Stimulated activated naive CD4-positive, alpha-beta T cell treated with Interleukin-2 at 50 U/mL for 16 hours (primary cell): ENCODE data around the gene HDAC8.
"Not testable (repeated sequence)": the region's sequence is repeated elsewhere in the genome, so short reads cannot be mapped to it uniquely, and the experiment has no call there.

Experiments used
- DNase-seq: peaks from one replicate; lab custom pipeline; 2025; lab: John Stamatoyannopoulos, UW

HDAC8 gene

DNA sequence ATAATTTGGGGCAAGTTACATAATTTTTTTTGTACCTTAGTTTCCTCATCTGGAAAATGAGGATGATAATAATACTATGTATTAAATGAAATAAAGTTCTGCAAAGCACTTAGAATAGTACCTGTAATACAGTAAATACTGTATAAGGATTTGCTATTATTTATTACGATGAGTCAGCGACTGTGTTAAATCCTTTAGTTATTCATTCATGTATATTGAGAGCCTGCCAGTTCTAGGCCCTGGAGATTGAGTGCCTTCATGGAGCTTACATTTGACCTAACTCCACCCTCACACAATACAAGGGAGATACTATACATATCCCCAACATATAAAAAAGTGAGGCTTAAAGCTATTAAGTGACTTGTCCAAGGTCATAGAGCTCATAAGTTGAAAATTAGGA, 199.9 kb downstream of the HDAC8 start:
- DNase-seq: no peak

DNA sequence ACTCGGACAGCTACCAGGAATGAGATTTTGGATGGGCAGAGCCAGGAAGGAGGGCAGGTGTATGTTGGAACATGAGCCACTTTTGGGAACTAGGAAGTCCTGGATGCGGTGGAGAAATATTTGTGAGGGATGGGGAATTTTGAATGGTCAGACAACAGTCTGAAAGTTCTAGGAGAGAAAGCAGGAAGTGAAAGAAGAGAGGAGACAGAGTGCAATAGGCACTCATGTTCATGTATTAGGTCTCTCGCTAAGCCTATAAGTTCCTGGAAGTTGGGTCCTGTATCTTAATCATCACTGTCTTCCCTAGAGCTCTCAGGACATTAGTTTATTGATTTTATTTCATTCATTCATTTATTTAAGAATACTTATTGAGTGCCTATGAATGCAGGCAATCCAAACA, 201.2 kb downstream of the HDAC8 start:
- DNase-seq: no peak

DNA sequence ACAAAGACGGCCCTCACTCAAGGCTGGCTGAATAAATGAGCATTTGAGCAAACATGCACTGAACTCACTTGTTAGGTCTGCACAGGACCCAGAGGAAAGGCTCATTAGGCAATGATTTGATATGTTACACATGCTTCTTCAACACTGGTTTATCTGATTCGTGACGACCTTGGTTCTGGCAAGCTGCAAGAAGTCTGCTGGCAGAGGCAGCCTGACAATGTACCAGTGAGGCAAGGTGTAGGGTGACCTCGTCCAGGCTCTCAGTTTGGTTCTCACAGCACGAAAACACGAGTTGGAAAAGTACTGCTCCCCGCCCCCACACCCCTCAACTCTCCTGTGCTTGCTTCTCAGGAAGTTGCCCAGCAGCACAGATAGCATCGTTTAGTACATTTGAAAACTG, 203.8 kb downstream of the HDAC8 start:
- no peak for DNase-seq

DNA sequence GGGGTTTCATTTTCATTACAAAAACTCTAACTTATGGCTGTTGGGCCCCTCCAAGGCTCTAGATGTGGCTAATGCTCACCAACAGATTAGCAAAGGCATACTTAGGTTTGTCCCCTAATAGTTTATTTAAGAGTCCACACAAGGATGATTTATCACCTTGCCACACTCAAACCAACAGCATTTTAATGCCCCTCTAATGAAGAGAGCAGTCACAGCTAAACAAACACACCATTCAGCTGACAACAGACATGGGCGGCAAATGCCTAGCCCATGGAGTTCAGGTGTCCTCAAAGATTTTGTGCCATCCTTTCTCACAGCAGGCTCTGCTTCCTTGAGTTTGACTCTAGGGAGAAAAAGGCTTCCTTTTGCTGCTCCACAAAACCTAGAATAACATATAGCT, 205.1 kb downstream of the HDAC8 start:
- DNase-seq: no peak

DNA sequence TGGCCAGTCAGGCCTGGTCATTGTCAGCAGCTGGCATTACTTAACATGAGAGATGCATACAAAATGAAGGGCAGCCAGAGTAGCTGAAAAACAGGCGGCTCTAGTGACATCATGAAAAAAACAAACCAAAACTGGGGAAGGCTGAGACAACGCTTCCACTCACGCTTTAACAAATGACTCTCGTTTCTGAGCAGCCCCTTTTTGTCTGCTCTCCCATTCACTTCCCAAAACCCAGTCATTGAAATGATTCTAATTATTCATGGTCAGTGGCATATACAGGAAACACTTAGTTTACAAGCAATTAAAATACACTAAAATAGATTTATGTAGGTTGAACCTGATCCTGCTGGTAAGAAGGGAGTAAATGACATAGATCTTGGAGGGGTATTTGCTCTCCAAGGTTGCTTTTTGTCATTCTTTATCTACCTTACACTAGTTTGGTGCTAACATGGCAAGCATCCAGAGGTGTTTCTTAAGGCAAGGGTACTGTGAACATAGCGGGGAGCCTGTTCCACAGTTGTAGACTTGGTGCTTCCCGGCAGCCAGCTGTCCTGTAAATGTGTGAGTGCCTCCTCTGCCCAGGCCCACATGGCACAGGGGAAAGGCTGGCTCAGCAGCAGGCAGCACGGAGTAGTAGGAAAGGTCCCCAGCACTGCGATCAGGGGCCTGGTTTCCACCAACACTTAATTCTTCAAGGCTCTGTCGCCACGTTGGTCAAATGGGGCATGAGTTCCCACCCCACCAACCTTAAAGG, 205.8 kb downstream of the HDAC8 start:
- no peak for DNase-seq

DNA sequence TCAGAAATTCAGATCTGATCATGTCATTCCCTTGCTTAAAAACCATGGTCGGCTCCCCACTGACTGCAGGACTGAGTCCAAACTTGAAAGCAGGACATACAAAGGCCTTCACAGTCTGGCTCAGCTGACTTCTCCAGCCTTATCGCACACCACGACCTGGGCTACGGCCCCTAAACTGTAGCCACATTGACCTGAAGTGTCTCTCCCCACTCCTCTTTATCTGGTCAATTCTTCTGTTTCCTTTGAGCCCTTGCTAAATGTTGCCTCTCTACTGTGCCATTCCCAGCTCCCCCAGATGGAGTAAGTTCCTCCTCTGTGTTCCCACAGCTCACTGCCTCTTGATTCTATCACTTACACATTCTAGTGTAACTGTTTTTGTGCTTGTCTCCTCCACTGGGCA, 206.5 kb downstream of the HDAC8 start:
- no peak for DNase-seq

DNA sequence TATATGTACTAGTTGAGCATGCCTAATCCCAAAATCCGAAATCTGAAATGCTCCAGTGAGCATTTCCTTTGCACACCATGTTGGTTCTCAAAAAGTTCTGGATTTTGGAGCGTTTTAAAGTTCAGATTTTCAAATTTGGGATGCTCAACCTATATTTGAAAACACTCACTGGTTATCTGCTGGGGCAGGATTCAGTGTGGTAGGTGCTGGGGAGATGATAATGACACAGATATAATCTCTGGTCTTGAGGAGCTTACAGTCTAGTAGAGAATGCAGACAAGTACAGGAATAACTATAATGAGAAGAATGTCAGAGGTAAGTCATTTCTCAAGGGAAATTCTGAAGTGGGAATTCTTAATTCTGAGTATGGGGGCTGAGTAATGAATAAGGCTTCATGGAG, 207.5 kb downstream of the HDAC8 start:
- no peak for DNase-seq

DNA sequence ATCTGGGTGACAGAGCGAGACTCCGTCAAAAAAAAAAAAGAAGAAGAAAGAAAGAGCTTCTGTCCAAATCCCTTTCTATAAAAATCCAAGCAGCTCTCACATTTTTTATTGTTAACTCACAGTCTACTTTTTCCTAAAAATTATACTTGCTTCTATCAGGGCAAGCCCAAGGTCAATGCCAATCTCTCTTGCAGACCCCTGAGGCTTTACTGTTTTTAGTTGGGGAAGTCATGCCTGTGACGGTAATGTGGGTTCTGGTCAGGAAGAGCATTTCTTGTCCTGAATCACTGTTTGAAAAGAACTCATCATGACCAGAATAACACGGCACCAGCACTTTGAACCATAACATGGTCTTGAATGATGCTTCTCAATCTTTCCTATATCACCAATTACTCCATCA, 212.3 kb downstream of the HDAC8 start:
- DNase-seq: no peak

DNA sequence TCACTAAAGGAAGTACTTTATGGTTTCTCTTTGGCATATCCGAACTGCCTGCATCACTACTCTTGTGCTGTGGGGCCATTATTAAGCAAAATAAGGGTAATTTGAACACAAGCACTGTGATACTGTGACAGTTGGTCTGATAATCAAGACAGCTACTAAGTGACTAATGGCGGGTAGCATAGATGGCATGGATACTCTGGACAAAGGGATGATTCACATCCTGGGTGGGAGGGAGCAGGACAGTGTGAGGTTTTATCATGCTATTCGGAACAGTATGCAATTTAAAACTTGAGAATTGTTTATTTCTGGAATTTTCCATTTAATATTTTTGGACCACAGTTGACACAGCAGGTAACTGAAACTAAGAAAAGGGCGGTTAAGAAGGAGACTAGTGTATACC, 214.3 kb downstream of the HDAC8 start:
- DNase-seq: no peak

DNA sequence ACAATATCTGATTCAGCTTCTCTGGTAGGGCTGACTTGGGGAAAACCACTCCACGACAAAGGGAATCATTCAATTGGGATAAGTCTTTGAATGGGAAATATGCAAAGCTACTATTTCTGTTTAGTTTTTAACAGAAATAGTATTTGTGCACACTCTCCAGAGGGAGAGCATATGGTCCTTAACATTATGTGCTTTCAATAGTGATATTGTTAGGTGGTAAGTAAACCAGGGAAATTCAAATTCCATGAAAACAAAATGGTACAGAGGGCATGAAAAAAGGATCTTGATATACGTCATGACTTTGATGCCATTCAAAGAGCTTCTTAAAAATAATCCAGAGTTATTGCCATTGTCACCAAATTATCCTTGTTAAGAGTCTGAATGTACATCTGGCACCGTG, 219.9 kb downstream of the HDAC8 start:
- DNase-seq: no peak

DNA sequence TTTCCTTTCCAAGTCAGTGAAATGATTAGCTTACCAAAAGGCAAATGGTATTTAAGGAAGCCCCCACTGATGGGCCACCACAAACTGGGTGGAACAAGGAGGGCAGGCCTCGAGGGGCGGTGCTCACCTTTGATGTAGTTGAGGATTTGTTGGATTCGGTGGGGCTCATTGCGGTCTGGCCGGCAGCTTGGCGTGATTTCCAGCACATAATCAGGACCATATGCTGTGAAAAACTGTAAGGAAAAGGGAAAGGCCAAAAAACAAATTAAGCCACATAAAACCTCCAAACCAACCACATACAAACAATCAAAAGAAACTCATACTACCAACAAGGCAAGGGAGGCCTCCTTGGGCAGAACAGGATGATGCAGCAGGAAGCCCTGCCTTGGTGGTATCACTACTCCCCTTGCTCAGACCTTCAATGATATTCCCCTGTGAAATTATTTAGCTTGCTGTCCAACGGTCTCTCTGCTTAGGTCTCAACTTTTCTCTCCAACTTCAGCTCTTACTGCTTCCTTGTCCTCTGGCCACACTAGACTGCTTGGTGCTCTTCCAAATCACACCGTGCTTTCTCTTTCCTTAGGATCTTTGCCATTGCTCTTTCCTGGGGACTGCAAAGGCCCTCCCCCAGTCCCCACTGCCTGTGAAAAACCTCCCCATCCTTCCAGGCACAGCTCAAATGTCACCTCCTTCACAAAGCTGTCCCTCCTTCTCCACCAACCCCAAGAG, 220.9 kb downstream of the HDAC8 start:
- no peak for DNase-seq

DNA sequence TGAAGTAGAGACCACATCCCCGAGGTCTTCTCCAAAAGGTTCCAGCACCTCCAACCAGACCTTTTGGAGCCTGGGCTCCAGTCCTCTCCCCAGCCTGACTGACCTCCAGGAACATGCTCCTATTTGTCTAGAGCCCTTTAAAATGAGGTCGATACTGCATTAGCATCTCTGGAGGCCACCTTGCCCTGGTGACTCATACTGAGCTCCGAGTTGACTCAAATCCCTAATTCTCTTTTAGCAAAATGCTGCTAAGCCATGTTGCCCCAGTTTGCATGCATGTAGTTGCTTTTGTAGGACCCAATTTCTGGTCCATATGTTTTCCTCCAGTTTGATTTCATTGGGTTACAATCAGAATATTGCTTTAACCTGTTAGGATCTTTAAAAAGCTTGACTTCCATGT, 223.5 kb downstream of the HDAC8 start:
- no peak for DNase-seq

DNA sequence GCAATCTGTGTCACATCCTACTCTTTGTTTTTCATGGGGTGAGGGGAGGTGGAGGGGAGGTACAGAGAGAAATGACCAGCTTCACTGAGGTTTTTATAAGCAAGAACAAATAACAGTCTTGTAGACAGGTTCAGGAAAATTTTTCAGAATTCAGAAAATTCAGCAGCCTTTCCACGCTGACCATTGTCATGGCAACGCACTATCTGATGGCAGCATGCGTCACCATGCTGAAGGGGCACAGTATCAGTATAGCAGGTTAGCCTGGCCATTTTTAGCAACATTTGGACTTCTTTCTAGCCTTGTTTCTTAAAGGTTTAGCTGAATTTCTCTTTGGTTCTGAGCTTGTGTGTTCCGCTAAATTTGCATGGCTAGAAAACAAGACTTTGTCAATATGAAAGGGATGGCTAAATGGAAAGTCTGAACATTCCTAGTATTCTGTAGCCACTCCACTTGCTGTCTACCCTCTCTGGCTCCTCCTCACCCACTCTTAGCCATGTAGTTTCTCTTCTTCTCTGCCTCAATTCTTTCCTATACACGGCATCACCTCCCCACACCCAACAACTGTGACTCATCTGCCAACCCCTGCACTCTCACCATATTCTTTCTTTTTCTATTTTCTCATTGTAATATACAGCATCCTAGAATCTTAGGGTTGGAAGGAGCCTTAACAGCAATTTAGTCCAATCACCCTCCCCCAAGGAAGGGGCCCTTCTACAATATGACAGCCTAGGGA, 224.2 kb downstream of the HDAC8 start:
- DNase-seq: no peak

DNA sequence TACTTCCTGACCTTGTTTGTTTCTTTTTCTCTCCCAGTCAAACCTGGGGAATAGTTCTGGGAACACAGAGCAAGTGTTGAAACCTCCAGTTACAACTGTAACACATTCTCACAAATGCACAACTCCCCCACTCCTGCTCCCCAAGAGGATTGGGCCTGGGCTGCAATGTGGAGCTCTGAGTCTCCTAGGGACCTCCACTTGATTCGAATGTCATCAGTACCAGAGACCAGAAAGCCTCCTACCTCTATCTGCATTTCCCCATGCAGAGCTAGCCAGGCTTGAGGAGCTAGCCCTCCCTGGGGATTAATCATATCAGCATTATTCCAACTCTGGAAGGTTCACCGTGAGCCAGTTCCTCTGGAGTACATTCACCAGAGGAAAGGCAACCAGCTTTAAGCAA, 225.3 kb downstream of the HDAC8 start:
- no peak for DNase-seq

DNA sequence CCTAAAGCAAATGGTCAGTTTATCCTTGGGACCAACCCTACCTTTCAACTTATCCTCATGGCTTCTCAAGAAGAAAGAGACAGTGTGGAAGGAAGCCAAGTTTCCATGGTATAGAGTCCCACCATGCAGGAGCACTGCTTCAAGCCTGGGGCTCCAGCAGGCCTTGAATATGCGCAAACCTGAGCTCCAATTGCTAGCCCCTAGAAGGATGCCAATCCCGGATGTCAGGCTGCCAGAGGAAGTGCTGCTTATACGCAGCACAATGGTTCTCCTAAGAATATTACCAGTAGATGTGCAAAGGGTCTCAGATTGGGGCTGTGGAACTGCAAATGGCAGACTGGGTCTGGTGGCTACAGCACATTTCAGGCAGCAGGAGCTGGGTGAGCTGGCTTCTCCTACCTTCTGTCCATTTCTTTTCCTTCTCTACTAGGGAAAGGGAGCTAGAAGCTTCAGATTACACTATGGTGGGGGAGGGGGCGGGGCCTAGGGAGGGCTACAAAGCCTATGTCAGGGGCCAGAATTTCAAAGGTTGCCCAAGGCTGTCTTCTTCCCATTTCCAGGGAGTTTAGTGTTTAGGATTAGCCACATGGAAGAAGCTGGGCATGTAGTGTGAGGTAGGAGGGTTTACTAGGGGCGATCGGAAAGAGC, 226.2 kb downstream of the HDAC8 start:
- DNase-seq: no peak

DNA sequence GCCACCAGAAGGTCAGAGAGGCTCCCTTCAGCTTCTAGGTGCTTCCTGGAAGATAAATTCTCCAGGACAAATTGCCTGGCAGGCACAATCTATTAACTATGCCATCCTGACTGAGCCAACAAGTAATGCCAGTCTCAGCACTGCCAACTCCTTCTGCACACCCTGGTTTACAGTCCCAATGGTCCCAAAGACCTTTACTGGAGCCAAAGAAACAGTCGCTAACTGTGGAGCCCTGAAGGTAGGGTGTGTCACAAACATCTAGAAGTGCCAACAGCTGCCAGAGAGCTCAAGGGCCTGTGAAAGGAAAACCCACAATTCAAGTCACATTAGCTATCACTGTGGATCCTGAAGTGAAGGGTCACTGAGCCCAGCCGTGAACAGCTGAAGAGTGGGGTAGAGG, 232.0 kb downstream of the HDAC8 start:
- no peak for DNase-seq

DNA sequence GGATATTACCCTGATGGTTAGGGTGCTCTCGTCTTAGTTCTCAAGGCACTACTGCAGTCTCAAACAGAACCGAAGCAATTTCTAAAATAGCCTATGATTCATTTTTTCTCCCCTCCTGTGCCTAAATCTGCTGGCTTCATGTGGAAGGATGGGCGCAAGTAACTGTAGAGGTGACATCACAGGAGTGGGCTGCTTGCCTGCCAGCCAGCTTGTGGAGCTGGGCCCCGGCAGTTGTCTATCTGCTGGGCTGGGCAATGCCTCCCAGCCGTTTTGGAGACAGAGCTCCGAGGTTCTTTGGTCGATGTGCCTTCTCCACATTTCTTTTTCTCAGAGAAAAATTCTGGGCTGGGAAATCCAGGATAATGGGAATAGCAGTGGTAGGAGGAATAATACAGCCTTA, 232.6 kb downstream of the HDAC8 start:
- no peak for DNase-seq

DNA sequence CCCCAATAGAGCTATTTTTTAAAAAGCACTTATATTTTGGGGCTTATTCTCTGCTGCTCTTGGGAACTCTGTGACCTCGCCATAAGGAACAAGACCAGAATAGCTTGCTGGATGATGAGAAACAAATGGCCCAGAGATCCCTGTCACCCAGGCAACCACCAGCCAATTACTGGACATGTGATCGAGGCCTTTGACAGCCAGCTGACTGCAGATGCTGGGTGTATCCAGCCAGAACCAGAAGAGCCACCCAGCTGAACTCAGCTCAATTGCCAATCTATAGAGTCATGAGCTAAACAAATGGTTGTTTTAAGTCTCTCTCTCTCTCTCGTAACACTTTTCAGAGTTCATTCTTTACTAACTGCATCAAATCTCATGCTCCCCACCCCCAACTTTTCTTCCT, 242.5 kb downstream of the HDAC8 start:
- DNase-seq: no peak

DNA sequence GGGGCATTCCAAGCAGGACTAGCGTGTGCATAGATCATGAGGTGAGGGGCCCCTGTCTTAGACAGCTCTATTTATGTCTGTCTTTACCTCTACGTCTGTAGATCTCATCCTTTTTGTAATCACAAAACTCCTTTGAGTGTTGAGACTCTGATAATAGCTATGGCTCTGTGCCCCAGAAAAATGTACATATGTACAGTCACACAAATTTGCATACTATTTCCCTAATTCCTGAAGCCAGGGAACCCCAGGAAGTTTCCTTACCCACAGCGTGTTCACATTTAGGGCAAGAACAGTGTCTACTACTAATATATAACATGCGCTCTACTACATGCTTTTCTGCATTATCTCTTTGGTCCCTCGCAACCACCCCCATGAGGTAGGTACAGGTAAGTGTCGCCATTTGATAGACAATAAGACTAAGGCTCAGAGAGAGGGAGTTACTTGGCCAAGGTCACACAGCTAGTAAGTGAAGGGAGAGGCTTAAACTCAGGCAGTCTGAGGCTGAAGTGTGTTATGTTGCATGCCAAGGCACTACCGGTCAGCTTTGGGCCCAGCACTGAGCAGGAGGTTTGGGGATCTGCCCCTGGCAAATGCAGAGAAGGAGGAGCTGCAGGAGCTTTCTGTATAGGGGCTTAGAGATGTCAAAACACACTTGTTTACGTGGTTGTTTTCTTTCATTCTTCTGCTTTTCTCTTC, 245.9 kb downstream of the HDAC8 start:
- DNase-seq: no peak

DNA sequence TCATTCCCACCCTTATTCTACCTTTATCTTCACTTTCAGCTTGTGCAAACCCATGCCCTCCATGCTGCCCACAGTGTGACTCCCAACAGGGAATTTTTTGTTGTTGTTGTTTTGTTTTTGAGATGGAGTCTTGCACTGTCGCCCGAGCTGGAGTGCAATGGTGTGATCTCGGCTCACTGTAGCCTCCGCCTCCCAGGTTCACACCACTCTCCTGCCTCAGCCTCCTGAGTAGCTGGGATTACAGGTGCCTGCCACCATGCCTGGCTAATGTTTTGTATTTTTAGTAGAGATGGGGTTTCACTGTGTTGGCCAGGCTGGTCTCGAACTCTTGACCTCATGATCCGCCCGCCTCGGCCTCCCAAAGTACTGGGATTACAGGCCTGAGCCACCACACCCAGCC, 253.0 kb downstream of the HDAC8 start:
- DNase-seq: not testable (repeated sequence)

DNA sequence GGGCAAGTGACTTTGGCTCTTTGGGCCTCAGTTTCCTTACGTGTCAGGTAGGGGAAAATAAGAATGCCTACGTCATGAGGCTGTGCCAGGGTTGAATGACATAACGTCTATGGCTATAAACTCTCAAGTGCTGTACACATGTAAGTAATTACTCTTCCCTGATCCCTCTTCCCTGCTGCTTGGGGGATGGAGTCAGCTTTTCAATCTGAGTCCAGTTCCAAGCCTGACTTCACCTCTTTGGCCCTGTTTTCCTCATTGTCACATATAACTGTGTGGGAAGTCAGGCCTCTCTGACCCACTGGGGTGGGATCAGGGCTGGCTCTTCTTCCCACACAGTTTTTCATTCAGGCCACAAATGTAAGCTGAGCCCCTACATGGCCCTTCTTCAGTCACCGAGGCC, 255.5 kb downstream of the HDAC8 start:
- no peak for DNase-seq
